Testis (tissue), 2 donors: ENCODE measurements around the gene YTHDF1.

Experiments used
- CTCF ChIP-seq, 3 experiments: fragments of 450-650 bp in 2 of 3; fragments of 200-600 bp in 1 of 3; sonication (generic) in 1 of 3; IDR thresholded peaks; one replicate each; pipeline ENCODE4 v1.5.1; 2016 to 2019; ENCODE audit warnings: antibody characterized with exemption in 3 of 3, mild to moderate bottlenecking in 2 of 3, moderate library complexity in 1 of 3
- POLR2A ChIP-seq: fragments of 450-650 bp; IDR thresholded peaks from one replicate; pipeline ENCODE4 v1.6.1; 2017; ENCODE audit warnings: antibody characterized with exemption, mild to moderate bottlenecking, moderate library complexity

GRCh38 chr20:63225082-63225454, 9.1 kb upstream of the YTHDF1 start:
- TF ChIP-seq CTCF (IDR thresholded peaks at IDR 0.05) (no peak), POLR2A (no peak)
